Thyroid gland (tissue), 4 donors: ENCODE data around the gene ACIN1.

Experiments used
- CTCF ChIP-seq, 6 experiments: fragments of 200-600 bp in 3 of 6; fragments of 450-650 bp in 3 of 6; sonication (generic) in 3 of 6; IDR thresholded peaks; one replicate each; pipeline ENCODE4 v1.5.1; 2016 to 2019; ENCODE audit warnings: antibody characterized with exemption in 6 of 6, mild to moderate bottlenecking in 2 of 6, inconsistent platforms in 1 of 6, moderate library complexity in 1 of 6
- POLR2A ChIP-seq, 2 donors: fragments of 450-650 bp; IDR thresholded peaks; one replicate each; pipeline ENCODE4 v1.6.1; 2017; ENCODE audit warnings: antibody characterized with exemption in 2 of 2, mild to moderate bottlenecking in 2 of 2, moderate library complexity in 1 of 2

GRCh38 chr14:23118506-23119362, 23.8 kb upstream of the ACIN1 start, which contains the start of gene CEBPE:
- no peak for TF ChIP-seq POLR2A (IDR thresholded peaks at IDR 0.05)
- TF ChIP-seq CTCF (IDR thresholded peaks at IDR 0.05) = no peak
